A549 (cell line): Measurements from ENCODE around the gene TBX22. TPM values are rescaled to one million over a fixed set of nuclear protein-coding genes. Genes with fewer than 3 reads are reported as not detected.

Experiments
- ATAC-seq, 2 experiments: fragments of 200-7000 bp in 1 of 2; fragments of >200 bp in 1 of 2; cut with Nextera tagmentation in 1 of 2; cut with Tn5 transposase in 1 of 2; 3 replicates each; pipeline versions ENCODE4 v1.8.0 to v1.9.1; 2018 to 2020; ENCODE audit warnings: mild to moderate bottlenecking in 1 of 2, moderate library complexity in 1 of 2
- CTCF ChIA-PET: fragments of 300-600 bp; sonication (Branson Sonifier 250); formaldehyde crosslinking; extraction: SDS; loops from one replicate; lab custom pipeline; 2021; ENCODE audit warnings: antibody characterized with exemption, inconsistent platforms; lab: Yijun Ruan, JAX
- POLR2A ChIA-PET: fragments of 350-600 bp; formaldehyde crosslinking; extraction: SDS; loops from one replicate; lab custom pipeline; 2021; ENCODE audit warnings: antibody characterized with exemption, inconsistent platforms; lab: Yijun Ruan, JAX
- DNase-seq, 2 experiments: peaks; one replicate each; pipeline versions ENCODE4 v3.0.0 to v3.0.0-alpha.2; 2011 to 2016; ENCODE audit warnings: low read depth in 1 of 2, low spot score in 1 of 2
- FAIRE-seq: peaks from 2 replicates; lab custom pipeline; 2011; peaks lifted over from hg19 to GRCh38; lab: Jason Lieb, UNC
- H3K27ac ChIP-seq, 2 experiments: fragments of >200 bp; sonication (Bioruptor Twin); formaldehyde crosslinking; 3 replicates each; pipeline ENCODE4 v1.5.1; 2016 to 2017
- H3K4me1 ChIP-seq: fragments of >200 bp; sonication (Bioruptor Twin); formaldehyde crosslinking; 3 replicates; pipeline ENCODE4 v1.6.1; 2016
- H3K4me2 ChIP-seq: fragments of >200 bp; sonication (Bioruptor Twin); formaldehyde crosslinking; 3 replicates; pipeline ENCODE4 v1.6.1; 2016
- H3K4me3 ChIP-seq: fragments of >200 bp; sonication (Bioruptor Twin); formaldehyde crosslinking; 3 replicates; pipeline ENCODE4 v1.5.1; 2016
- H3K9me3 ChIP-seq: fragments of >200 bp; sonication (Bioruptor Twin); formaldehyde crosslinking; 3 replicates; pipeline ENCODE4 v1.6.1; 2016
- BCL3 ChIP-seq: fragments of >200 bp; sonication (Bioruptor Twin); formaldehyde crosslinking; IDR thresholded peaks from 3 replicates; pipeline ENCODE4 v1.6.1; 2016
- CBX2 ChIP-seq: fragments of 200-600 bp; sonication (generic); IDR thresholded peaks from 2 replicates; pipeline ENCODE4 v1.6.1; 2016; ENCODE audit warnings: low read depth, mild to moderate bottlenecking, borderline replicate concordance
- CBX8 ChIP-seq: fragments of 200-600 bp; sonication (generic); IDR thresholded peaks from 2 replicates; pipeline ENCODE4 v1.6.1; 2016
- CEBPB ChIP-seq, 2 experiments: fragments of >200 bp in 1 of 2; sonication (Bioruptor Twin) in 1 of 2; formaldehyde crosslinking in 1 of 2; IDR thresholded peaks; 2 replicates each; pipeline ENCODE4 v1.6.1; 2012 to 2016
- CHD2 ChIP-seq: fragments of 150-350 bp; IDR thresholded peaks from 2 replicates; pipeline ENCODE4 v1.6.1; 2014; ENCODE audit warnings: low read length; ENCODE audit not compliant: partially characterized antibody
- CTCF ChIP-seq: fragments of >200 bp; sonication (Bioruptor Twin); formaldehyde crosslinking; IDR thresholded peaks from 3 replicates; pipeline ENCODE4 v1.5.1; 2016
- EHF ChIP-seq: fragments of 250-450 bp; sonication (Bioruptor Pico); IDR thresholded peaks from 2 replicates; pipeline ENCODE4 v1.5.0; 2020; ENCODE audit warnings: mild to moderate bottlenecking
- EP300 ChIP-seq, 2 experiments: fragments of >200 bp; sonication (Bioruptor Twin); formaldehyde crosslinking; IDR thresholded peaks; 2 replicates in 1 of 2; 3 replicates in 1 of 2; pipeline ENCODE4 v1.6.1; 2016 to 2017
- FOSL2 ChIP-seq, 2 experiments: fragments of 450-650 bp in 1 of 2; fragments of >200 bp in 1 of 2; sonication (Bioruptor Twin) in 1 of 2; formaldehyde crosslinking; IDR thresholded peaks; 2 replicates each; pipeline versions ENCODE4 v1.5.0 to v1.6.1; 2016 to 2020; ENCODE audit warnings: mild to moderate bottlenecking in 1 of 2, moderate library complexity in 1 of 2
- GATA3 ChIP-seq: IDR thresholded peaks from 2 replicates; pipeline ENCODE4 v1.6.1; 2012; ENCODE audit warnings: borderline replicate concordance
- HDAC2 ChIP-seq: fragments of 200-600 bp; sonication (generic); IDR thresholded peaks from 2 replicates; pipeline ENCODE4 v1.6.1; 2016
- HES2 ChIP-seq: fragments of >200 bp; sonication (Bioruptor Twin); formaldehyde crosslinking; IDR thresholded peaks from 2 replicates; pipeline ENCODE4 v1.6.1; 2016
- HOXB13 ChIP-seq: fragments of 250-450 bp; sonication (Bioruptor Pico); IDR thresholded peaks from 2 replicates; pipeline ENCODE4 v1.5.0; 2020; ENCODE audit warnings: low read depth, mild to moderate bottlenecking, moderate library complexity
- JUN ChIP-seq, 2 experiments: fragments of >200 bp; sonication (Bioruptor Twin); formaldehyde crosslinking; IDR thresholded peaks; 2 replicates in 1 of 2; 3 replicates in 1 of 2; pipeline ENCODE4 v1.6.1; 2016 to 2017
- KDM1A ChIP-seq: fragments of 200-600 bp; sonication (generic); IDR thresholded peaks from 2 replicates; pipeline ENCODE4 v1.6.1; 2016; ENCODE audit warnings: low read depth, mild to moderate bottlenecking
- MAFK ChIP-seq: fragments of 450-650 bp; IDR thresholded peaks from 2 replicates; pipeline ENCODE4 v1.6.1; 2014; ENCODE audit not compliant: partially characterized antibody
- MAX ChIP-seq: IDR thresholded peaks from 2 replicates; pipeline ENCODE4 v1.6.1; 2012
- NR3C1 ChIP-seq: fragments of >200 bp; sonication (Bioruptor Twin); formaldehyde crosslinking; IDR thresholded peaks from 3 replicates; pipeline ENCODE4 v1.6.1; 2017
- PHF8 ChIP-seq: fragments of 200-600 bp; sonication (generic); IDR thresholded peaks from 2 replicates; pipeline ENCODE4 v1.6.1; 2016; ENCODE audit warnings: low read depth, mild to moderate bottlenecking, antibody characterized with exemption, moderate library complexity, borderline replicate concordance
- RAD21 ChIP-seq, 2 experiments: fragments of >200 bp in 1 of 2; sonication (Bioruptor Twin) in 1 of 2; formaldehyde crosslinking in 1 of 2; IDR thresholded peaks in 1 of 2; conservative IDR thresholded peaks in 1 of 2; 2 replicates in 1 of 2; 3 replicates in 1 of 2; pipeline ENCODE4 v1.6.1; 2012 to 2018; ENCODE audit warnings: inconsistent platforms in 1 of 2
- RCOR1 ChIP-seq: fragments of 150-350 bp; IDR thresholded peaks from 2 replicates; pipeline ENCODE4 v1.6.1; 2014; ENCODE audit warnings: antibody characterized with exemption, low read length, low read depth
- RFX5 ChIP-seq: fragments of 450-650 bp; IDR thresholded peaks from 2 replicates; pipeline ENCODE4 v1.7.1; 2014; ENCODE audit warnings: antibody characterized with exemption, mild to moderate bottlenecking, moderate library complexity
- SMC3 ChIP-seq: fragments of >200 bp; sonication (Bioruptor Twin); formaldehyde crosslinking; IDR thresholded peaks from 3 replicates; pipeline ENCODE4 v1.6.1; 2018; ENCODE audit warnings: inconsistent platforms
- TFCP2L1 ChIP-seq: fragments of 250-450 bp; sonication (Bioruptor Pico); IDR thresholded peaks from 2 replicates; pipeline ENCODE4 v1.5.0; 2021; ENCODE audit warnings: mild to moderate bottlenecking
- TP53 ChIP-seq: fragments of 250-450 bp; sonication (Bioruptor Pico); IDR thresholded peaks from 2 replicates; pipeline ENCODE4 v1.5.0; 2021; ENCODE audit warnings: mild to moderate bottlenecking, moderate library complexity
- ZFP36 ChIP-seq: fragments of 450-650 bp; IDR thresholded peaks from 2 replicates; pipeline ENCODE4 v1.6.1; 2014; ENCODE audit warnings: borderline replicate concordance; ENCODE audit not compliant: partially characterized antibody
- ZNF302 ChIP-seq: fragments of 250-450 bp; sonication (Bioruptor Pico); IDR thresholded peaks from 2 replicates; pipeline ENCODE4 v1.9.0; 2021; ENCODE audit warnings: inconsistent platforms, mild to moderate bottlenecking, moderate library complexity
- ZSCAN20 ChIP-seq: fragments of 250-450 bp; sonication (Bioruptor Pico); IDR thresholded peaks from 2 replicates; pipeline ENCODE4 v1.8.0; 2022; ENCODE audit warnings: mild to moderate bottlenecking, moderate library complexity
- WGBS: methylation state at CpG from one replicate; pipeline ENCODE4 v1.1.6; 2017; ENCODE audit errors: missing lambda C conversion rate; 5-methylcytosine and 5-hydroxymethylcytosine counted together
- polyA plus RNA-seq, 4 experiments: library from polyadenylated mRNA; depleted of rRNA in 3 of 4; stranded (reverse); fragments of >200 nt; fragmentation: RNase III in 1 of 4; extraction: RNeasy Plus Mini Kit Qiagen cat#74134 plus additional on column Dnase treatment in 1 of 4; gene quantifications; 2 replicates in 3 of 4; 3 replicates in 1 of 4; pipeline ENCODE4 v1.2.3, GENCODE V29; 2011 to 2017

The TBX22 gene
- polyA plus RNA-seq, 2 of the 4 experiments (the other 2 are of a cell fraction), result not detected

GRCh38 chrX:80021621-80022020, 7.1 kb downstream of the TBX22 start:
- no peak for DNase-seq
- WGBS, result 6% methylated on average over 4 of the region's 4 CpGs
- Histone ChIP-seq H3K27ac (no peak overlapping the region), H3K4me2 (no peak overlapping the region), H3K9me3 (no peaks in the 10 kb centered on the region), H3K4me1 (no peaks in the 10 kb centered on the region), H3K4me3 (no peak overlapping the region)
- FAIRE-seq, result no peak
- ChIA-PET CTCF (no interaction called here), POLR2A (no interaction called here)
- TF ChIP-seq JUN (IDR thresholded peaks at IDR 0.05) (no peak), ZFP36 (no peak), SMC3 (no peak), CBX2 (no peak), PHF8 (no peak), BCL3 (no peak), TFCP2L1 (CRISPR knock-in tag) (no peak), MAFK (no peak), CHD2 (no peak), EP300 (IDR thresholded peaks at IDR 0.05) (no peak), CTCF (no peak), HOXB13 (CRISPR knock-in tag) (no peak), EHF (CRISPR knock-in tag) (no peak), KDM1A (no peak), ZNF302 (no peak), MAX (no peak)
- ATAC-seq, result no peak

GRCh38 chrX:80022363-80023031, 7.9 kb downstream of the TBX22 start:
- Histone ChIP-seq H3K4me3 (no peak overlapping the region), H3K4me2 (peak overlapping the region; percentile 38; the same call in 2 of the 3 replicates), H3K9me3 (no peaks in the 10 kb centered on the region), H3K4me1 (no peaks in the 10 kb centered on the region), H3K27ac (no peak overlapping the region)
- FAIRE-seq (no peak), DNase-seq (no peak), ATAC-seq (no peak; a peak in 1 of 6 replicates)
- WGBS, result 4% methylated on average over 21 of the region's 35 CpGs
- POLR2A ChIA-PET, result interaction anchor here (0.6 kb wide), 1 partner anchor 10 kb away, joined by 3 read pairs; no protein-coding TSS in a partner anchor
- TF ChIP-seq NR3C1 (no peak), HOXB13 (CRISPR knock-in tag) (no peak), CBX8 (no peak), CHD2 (no peak), ZSCAN20 (CRISPR knock-in tag) (no peak), KDM1A (no peak), ZNF302 (no peak), HES2 (no peak), BCL3 (no peak), RFX5 (no peak), RCOR1 (no peak), CBX2 (no peak), CEBPB (IDR thresholded peaks at IDR 0.05) (no peak), RAD21 (conservative IDR thresholded peaks at IDR 0.05 in 1 of 2, IDR thresholded peaks at IDR 0.05 in 1 of 2) (no peak), FOSL2 (IDR thresholded peaks at IDR 0.05) (no peak), FOSL2 (CRISPR knock-in tag; IDR thresholded peaks at IDR 0.05) (no peak), TP53 (CRISPR knock-in tag) (no peak), GATA3 (no peak), JUN (IDR thresholded peaks at IDR 0.05) (no peak), HDAC2 (no peak)
- CTCF ChIA-PET, result no interaction called here
